Activated CD8-positive, alpha-beta memory T cell treated with anti-CD3 and anti-CD28 coated beads for 4 hours (primary cell): ENCODE results near the gene CIPC.
A peak's percentile ranks its signal among the peaks of the same experiment; 100 is the strongest.

Experiments
- DNase-seq, 2 donors: peaks; one replicate each; pipeline ENCODE4 v3.0.0-alpha.2; 2020; ENCODE audit warnings: low read depth in 2 of 2

CIPC gene

DNA sequence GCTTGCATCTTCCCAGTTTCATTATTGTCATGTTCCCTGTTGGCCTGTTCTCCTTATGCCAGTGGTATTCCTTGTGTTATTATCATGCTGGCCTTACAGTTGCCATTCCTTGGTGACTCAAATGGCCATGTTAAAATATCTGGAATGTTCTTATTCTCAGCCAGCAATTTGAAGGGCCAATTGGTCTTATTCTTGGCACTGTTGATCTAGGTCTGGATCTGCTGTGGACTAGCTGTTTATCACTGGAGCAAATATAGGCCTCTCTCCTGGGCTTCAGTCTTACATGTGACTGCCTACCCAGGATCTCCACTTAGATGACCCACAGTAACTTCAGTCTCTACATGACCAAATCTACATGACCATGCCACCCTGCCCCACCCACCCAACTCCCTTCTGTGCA is 5.4 kb downstream of the CIPC start:
- DNase-seq, result no peak

DNA sequence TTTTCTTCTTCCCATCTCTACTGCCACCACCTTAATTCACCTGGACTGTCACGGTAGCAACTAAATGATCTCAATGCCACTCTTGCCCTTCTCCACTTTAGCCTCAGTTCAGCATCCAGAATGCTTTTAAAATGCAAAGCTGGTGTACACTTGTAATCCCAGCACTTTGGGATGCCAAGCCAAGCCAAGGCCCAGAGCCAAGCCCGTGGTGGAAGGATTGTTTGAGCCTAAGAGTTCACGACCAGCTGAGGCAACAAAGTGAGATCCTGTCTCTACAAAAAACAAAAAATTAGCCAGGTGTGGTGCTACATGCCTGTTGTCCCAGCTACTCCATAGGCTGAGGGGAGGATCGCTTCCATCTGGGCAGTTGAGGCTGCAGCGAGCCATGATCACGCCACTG is 5.9 kb downstream of the CIPC start:
- no peak for DNase-seq

DNA sequence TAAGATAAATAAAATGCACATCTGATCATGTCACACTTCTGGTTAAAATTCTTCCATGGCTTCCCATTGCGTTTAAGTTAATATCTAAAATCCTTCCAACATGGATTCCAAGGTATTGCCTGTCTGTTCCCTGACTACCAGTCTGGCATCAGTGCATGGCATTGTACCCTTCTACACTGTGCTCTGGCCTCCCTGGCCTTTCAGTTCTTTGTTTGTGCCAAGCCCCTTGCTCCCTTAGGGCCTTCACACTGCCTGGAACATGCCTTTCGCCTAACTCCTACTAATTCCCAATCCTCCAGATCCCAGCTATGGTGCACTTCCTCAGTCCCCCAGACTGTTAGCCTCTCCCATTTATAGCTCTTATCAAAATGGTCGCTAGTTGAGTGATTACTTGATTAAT is 6.3 kb downstream of the CIPC start:
- DNase-seq, result no peak

DNA sequence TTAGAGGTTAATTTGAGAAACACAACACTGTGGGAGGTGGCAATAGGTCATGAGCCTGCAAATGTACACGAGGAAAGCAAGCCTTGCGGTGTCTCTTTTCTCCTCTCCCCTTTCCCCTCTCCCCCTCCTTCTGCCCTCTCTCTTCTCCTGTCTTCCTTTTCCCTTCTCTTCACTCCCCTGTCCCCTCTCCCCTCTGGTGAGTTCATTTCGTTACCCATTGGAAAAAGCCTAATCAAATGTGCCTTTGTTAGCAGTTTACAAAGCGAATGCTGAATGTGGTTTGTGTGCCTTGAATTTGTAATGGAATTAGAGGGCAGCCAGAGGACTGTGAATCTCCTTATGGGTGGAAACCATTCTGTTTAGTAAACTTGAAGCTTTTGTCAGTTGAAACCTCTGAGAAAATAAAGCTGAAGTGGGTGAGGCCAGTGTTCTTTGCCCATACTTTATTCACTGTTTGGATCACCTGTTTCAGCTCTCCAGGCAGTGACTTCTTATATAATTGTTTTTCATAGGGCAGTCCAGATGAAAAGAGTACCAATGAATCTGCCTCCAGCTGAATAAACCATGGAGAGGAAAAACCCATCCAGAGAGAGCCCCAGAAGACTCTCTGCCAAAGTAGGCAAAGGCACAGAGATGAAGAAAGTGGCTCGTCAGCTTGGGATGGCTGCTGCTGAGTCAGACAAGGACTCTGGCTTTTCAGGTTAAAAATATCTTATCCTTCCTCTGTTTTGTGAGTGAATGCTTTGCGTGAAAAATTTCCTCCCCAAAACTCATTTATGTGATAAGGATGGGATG is 7.3 kb downstream of the CIPC start:
- DNase-seq, result no peak

DNA sequence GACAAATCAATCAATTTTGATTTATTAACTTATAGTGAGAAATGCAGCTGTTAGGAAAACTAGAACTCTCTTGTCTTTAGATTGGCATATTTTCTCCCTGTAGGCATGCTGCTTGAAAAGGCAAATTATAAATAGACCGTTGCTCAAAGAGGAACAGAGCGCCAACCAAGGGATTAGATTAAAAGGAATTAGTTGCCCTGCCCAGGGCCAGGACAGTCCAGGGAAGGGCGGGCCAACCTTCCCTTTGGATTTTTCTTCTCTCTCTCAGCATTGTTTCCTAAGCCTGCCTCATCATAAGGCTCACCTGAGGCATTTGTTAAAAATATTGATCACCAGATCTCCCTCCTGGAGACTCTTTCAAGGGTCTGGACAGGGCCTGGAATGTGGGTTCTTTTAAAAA is 8.6 kb downstream of the CIPC start:
- no peak for DNase-seq

DNA sequence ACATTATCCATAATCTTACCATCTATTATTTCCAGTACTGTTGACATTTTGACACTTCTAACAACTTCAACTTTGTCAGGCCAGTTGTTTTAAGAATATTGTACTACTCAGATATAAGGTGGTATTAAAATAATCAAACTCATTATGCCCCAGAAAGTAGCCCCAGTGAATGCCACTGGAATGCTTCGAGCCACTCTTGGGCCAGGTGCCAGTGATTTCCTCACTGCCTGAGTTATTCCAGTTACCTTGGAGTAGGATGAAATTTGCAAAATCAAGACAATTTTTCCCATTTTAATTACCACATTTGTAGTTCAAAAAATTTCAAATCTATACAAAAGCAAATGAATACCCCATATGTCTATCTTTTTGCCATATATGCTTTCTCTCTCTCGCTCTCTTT is 9.2 kb downstream of the CIPC start:
- no peak for DNase-seq

DNA sequence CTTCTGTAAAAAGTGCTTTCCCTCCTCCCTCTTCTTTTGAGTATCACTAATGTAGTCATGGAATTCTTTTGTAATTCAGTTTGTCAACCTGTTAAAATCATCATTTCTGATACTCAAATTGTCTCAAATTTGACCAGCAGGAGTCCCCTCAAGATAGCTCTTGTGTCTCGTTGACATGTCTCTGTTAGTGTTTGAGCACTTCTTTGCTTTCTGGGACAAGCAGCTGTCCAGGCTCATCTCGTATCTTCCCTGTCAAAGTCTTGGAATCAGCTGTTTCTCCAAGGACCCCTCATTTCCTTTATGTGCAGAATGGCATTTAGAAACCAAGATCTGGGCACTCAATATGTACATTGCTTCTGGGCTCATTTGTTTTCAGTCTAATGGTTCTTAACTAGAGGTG is 10.7 kb downstream of the CIPC start:
- DNase-seq, result no peak

DNA sequence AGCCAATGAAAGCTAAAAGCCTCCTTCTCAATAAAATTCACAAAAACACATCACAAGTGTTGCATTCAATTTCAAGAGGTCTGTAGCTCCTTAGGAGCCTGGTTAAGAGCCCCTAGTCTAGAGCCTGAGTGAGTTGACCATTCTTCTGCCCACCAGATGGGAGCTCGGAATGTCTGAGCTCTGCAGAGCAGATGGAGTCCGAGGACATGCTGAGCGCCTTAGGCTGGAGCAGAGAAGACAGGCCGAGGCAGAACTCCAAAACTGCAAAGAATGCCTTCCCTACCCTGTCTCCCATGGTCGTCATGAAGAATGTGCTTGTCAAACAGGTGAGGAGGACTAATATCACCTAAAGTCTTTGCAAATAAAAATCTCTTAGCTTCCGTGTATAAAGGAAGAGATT is 11.6 kb downstream of the CIPC start:
- DNase-seq, result no peak

DNA sequence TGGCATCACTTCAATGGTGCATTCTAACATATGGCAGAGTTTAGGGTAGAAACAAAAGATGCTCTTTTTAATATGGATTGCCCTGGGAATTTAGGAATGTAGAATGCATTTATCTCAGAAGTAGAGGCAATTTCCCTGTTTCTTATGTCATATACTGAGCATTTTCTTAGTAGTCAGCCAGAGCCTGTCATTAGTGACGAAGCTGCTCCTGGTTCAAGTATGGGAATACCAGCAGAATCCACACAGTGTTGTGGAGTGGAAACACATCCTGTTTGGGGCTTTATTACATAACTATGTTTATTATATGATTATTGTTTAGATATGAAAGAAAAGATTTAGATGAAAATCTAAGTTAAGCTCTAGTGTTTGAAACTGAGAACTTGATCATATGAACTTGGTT is 12.2 kb downstream of the CIPC start:
- no peak for DNase-seq

DNA sequence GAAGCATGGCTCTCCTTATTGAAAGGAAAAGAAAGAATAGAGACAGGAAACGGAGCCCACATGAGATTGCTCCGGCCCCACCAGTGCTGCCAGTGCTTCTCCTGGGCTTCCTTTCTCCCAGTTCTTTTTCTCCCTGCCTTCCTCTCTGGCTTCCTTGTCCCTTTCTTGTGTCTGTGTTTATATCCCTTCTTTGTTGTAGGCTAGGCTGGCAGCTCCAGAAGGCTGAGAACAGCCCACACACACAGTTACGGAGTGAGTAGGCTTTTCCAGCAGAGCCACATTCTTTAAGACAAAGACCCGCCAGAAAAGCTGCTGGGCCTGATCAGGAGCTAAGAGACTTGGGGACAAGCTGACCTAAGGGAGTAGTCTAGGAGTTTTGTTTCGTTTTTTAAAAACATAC is 13.0 kb downstream of the CIPC start:
- DNase-seq, result no peak

DNA sequence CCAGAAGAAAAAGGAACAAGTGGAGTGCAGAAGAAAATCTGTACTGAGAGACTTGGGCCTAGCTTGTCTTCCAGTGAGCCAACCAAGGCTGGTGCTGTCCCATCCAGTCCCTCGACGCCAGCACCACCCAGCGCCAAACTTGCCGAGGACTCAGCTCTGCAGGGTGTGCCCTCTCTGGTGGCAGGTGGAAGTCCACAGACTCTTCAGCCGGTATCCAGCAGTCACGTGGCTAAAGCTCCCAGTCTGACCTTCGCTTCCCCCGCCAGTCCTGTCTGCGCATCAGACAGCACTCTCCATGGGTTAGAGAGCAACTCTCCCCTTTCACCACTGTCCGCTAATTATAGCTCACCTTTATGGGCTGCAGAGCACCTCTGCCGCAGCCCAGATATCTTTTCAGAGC is 15.6 kb downstream of the CIPC start:
- DNase-seq, result no peak

DNA sequence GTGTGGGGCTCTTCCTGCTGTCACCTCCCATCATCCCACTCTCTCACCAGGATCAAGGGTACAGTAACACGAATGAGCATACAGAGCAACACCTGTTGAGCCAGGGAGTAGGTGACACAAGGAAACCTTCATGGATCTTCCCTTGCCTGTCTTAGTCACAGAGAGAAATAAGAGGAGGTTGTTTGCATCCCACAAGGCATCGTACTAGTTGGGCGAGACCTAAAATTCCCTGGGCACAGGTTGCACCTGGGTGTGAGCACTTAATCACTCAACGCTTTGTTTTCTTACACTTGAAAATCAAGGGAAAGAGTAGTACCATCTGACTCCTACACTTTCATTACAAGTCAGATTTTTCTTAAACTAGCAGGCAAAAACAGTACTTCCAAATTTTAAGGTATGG is 16.6 kb downstream of the CIPC start:
- DNase-seq, result no peak

DNA sequence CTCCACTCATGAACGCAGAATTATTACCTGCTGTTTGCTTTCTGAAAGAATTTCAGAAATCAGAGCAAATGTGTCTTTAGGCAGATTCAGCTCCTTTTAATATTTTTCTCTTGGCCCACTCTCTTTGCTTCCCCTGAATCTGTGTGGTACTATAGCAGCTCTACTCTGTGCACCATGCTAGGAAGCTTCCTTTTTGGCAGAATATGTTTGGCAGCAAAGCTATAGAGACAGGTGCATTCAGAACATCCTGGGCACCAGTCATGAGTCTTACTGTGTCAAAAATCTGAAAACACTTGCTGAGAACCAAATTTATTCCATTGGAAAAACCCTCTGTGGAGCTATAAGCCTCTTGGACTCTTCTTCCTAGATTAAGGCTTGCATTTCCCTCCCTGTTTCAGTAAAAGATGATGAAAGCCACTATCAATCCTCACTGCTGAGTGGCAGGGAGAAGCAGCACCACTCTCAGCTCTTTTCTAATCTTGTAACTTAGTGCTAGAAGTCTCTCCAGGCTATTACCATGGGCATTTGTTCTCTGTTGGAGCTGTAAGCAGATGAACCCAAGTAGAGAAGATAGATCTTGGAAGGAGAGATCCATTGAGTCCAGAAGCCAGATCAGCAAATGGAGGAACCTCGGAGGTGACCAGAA is 18.2 kb downstream of the CIPC start:
- DNase-seq, result no peak

DNA sequence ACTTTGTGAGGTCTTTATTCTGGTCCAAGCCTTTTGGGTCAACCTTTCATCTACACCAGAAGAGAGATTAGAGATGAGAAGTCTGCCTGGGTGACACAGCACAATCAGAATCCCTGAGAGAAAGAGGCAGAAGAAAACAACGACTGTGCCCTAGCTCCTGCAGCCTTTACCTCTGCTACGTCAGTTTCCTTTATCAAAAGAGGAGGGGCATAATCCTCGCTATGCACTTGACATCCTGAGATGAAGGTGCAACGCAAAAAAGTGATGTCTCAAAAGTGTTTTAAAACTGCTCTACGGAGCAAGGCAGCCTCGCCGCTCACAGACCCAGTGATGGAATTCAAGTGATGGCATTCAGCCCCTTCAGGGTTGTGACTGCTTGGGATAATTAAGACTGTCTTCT is 21.8 kb downstream of the CIPC start:
- no peak for DNase-seq

DNA sequence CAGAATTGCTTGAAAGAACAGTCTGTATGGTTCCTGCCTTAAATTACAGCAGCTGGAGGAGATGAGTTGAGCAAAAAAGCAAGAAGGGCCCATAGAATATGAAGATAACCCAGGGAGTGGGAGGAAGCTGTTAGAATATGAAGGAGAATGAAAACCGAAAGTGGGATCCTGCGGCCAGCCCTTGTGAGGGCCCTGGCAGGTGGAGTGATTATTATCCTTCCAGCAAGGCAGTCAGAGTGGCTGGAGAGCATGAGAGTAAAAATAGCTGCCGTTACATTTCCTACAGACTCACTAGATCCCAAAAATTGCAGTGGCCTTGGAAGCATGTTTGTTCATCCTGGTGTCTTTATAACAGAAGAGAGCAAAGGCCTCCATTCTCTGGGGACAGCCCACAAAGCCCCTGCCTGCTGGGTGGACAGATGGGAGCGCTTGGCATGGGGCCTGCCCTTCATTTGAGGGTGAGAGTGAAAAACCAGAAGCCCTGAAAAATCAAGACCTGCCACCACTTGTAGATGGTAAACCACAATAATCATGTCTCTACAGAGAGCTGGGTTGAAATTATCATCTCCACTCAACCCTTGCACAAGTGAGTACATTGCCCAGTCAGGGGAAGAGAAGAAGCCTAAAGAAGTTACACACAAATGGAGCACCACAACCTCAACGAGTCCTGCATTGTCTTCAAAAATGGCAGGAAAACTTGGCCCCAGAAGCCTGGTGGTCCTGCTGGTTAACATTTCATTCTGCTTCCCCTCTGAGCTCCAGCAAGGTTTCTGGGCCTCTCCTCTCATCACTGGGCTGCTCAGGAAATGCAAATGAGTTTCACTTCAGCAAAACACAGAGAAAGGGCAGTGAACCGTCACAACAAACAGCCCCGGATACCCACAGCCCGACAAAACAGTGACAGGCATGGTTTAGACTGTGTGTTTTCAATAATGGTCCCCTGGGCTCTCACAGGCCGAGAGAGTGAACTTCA is 23.0 kb downstream of the CIPC start:
- no peak for DNase-seq

DNA sequence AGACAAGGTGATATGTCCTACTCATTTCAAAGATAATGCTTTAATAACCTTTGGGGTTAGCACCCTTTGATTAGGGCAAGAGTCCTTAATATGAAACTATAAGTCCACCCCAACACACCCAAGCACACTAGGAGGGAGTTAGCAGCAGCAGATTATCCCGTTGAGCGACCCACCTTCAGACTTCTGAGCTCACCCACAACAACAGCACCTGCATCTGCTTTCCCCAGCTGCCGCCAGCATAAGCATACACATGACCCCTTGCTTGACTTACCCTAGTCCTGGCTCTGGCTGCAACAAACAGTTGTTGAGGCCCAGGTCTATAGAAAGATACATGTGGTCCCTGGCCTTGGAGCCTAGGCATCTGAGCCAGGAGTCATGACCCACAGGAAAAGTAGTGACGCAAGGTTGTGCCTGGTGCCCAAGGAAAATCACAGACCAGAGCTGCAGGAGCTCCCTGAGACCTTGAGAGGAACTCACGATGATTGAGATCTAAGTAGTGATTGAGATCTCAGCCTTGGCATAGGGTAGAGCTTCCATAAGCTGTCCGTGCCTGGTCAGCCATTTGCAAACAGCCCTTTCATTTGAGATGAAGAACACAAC is 24.6 kb downstream of the CIPC start:
- DNase-seq, result no peak

DNA sequence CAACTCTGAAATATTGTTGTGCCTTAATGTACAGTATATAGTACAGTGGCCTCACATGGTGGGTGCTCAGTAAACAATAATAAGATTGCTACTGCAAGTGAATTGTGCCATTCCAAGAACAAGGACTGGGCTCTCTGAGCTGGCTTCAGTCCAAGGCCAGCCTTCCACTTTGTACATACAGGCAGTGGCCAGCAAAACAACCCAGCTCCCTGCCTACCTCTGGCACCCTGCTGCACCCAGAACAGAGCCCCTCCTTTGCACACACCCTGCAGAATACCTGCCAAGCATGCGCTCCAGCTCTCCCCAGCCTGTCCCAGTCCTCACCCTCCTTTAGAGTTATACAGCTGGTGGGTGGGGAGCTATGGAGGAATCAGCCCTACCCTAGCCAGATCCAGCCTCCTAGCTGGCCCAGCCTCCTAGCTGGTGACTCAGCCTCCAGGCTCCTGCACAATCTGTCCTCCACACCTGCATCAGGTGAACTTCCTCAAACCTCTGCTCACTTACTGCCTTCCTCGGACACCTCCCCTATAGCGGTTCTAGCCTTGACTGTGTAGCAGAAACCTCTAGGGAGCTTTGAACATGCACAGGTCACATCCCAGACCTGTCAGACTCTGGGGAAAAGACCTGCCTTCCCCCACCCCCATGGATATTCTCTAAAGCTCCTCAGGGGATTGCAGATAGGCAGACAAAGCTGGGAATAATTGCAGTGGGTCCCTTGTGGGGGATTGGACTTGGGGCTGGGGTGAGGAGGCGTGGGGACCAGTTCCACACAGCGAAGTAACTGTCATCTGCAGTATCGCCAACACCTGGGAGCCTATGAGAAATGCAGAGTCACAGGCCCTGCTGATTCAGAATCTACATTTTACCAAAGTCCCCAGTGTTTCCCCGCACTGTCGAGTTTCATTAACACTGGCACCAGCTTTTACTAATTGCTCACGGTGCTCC is 25.6 kb downstream of the CIPC start:
- DNase-seq, result no peak

DNA sequence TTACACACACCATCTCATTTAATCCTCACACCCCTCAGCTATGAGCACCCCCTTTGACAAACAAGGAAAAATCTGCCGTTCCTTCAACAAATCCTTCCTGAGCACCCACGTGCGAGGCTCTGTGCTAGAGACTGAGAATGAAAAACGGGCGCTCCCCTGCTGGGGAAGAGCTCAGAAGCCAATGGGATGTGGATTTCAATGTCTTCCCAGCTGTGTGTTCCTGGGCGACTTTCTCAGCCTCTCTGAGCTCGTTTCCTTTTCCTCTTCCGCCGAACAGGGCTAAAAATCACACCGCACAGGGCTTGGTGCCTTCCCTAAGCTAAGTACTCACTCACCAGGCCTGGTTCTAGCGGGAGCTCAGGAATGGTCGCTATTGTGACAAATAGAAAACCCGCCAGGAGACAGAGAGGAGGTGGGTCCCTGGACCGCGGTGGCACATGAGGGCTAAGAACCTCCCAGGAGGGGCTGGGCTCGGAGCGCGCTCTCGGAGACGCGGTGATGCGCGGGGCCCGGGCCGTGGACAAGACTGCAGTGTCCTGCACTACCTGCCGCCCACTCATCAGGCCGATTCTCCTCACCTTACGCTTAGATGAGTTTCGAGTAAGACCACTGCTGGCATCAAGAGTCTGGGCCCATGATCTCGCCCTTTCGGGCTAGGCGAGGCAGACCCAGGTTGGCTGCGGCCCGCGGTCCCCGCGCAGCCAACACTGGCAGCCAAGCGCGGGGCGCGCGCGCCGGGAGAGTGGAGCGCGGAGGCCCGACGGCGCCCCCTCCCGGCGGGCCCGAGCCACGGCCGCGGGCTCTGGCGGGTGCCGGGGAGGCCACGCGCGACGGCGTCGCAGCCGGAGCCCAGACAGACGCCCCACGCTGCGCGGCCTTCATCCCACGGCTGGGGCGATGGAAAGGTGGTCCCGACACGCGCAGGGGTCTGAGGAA is 26.6 kb downstream of the CIPC start:
- DNase-seq, result peak; percentile 7 to 22

DNA sequence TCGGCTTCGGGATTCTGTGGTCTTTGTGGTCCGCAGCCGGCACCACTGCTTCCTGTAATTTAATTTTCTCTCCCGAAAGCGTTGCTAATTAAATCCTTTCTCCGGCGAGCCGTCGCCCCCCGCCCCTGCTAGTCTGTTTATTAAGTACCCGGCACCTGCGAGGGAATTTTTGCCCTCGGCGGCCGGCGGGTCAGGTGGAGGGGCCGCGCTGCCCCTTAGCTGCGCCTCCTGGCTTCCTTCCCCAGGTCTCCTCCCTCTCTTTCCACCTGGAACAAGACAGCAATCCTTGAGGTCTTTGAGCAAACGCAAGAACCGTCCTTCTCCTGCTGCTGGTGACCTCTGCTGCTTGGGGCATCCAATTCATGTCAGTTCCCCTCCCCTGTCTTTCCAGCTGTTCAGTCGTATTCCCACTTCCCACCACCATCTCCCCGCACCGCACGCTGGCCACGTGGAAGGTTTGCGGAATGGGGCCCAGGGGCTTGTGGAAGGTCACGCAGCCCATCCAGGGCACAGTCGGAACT is 27.3 kb downstream of the CIPC start:
- no peak for DNase-seq
